ENCODE data around the gene ZDHHC15.
"Not testable (repeated sequence)": the region's sequence is repeated elsewhere in the genome, so short reads cannot be mapped to it uniquely, and the experiment has no call there.

ZDHHC15 gene

DNA sequence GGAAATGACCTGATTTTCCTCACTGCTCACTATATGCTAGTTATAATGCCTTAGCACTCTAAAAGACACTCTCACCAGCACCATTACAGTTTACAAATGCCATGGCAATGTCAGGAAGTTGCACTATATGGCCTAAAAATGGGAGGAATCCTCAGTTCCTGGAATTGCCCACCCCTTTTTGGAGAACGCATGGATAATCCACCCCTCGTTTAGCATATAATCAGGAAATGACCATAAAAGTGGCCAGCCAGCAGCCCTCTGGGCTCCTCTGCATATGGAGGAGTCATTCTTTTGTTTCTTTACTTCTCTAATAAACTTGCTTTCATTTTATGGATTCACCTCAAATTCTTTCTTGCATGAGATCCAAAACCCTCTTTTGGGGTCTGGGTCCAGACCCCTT is 156.0 kb downstream of the ZDHHC15 start:
- no peak overlapping the region for H3K9ac ChIP-seq (ENCODE audit: low read depth, low read length)
- no peaks in the 10 kb centered on the region for H3K27me3 ChIP-seq (ENCODE audit: insufficient read depth, low read length)
- H3K9me3 ChIP-seq (ENCODE audit: insufficient read depth, low read depth, low read length), result peaks cover 7% of the 10 kb centered on the region
- no peak overlapping the region for H3K4me3 ChIP-seq (ENCODE audit: low read length)
- no peaks in the 10 kb centered on the region for H3K4me1 ChIP-seq (ENCODE audit: insufficient read depth, low read length)
- H3K27ac ChIP-seq (ENCODE audit: low read length), result no peak overlapping the region
- H3K36me3 ChIP-seq (ENCODE audit: insufficient read depth, low read depth, low read length), result no peaks in the 10 kb centered on the region

DNA sequence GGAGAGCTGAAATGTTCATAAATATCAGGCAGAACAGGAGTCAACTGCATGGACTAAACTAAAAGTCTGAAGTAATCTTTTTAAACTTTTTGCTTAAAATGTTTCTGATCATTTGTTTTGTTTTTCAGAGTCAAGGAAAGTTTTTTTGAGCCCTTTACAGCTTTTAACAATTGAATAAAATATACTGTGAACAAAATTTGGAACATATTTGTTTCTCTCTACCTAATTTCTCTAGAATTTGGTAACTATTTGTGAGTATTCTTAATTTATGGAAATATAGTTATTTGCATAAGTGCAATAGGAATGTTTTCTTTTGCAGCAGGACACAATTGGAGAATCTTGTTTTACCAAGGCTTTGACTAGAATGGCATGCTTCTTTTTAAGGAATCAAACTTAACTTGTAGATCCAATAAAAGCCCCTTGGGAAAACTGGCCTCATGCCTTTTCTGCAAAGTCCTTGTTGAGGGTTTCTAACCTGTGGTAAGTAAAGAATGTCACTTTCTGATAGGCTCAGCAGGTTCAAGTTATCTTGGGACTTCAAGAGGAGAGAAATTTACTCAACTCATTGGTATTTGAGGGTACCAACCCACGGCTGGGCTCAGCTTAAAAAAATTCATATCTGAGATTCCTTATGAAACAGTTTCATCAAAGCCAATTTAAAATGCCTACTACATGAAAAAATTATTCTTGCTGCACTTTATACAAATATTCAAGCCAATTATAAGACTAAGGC is 157.4 kb downstream of the ZDHHC15 start:
- no peaks in the 10 kb centered on the region for H3K27me3 ChIP-seq (ENCODE audit: insufficient read depth, low read length)
- no peaks in the 10 kb centered on the region for H3K36me3 ChIP-seq (ENCODE audit: insufficient read depth, low read depth, low read length)
- no peaks in the 10 kb centered on the region for H3K4me1 ChIP-seq (ENCODE audit: insufficient read depth, low read length)
- H3K4me3 ChIP-seq (ENCODE audit: low read length), result no peak overlapping the region
- peaks cover 7% of the 10 kb centered on the region for H3K9me3 ChIP-seq (ENCODE audit: insufficient read depth, low read depth, low read length)
- no peak overlapping the region for H3K9ac ChIP-seq (ENCODE audit: low read depth, low read length)
- no peak overlapping the region for H3K27ac ChIP-seq (ENCODE audit: low read length)

DNA sequence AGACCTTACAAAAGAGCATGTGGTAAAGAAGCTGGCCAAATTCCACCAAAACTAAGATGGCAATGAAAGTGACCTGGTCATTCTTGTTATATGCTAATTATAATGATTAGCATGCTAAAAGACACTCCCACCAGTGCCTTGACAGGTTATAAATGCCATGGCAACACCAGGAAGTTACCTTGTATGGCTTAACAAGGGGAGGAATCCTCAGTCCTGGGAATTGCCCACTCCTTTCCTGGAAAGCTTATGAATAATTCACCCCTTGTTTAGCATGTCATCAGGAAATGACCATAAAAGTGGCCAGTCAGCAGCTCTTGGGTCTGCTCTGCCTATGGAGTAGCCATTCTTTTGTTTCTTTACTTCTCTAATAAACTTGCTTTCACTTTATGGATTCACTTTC is 161.0 kb downstream of the ZDHHC15 start:
- Histone ChIP-seq H3K9ac (ENCODE audit: low read depth, low read length) (no peak overlapping the region), H3K36me3 (ENCODE audit: insufficient read depth, low read depth, low read length) (no peaks in the 10 kb centered on the region), H3K4me3 (ENCODE audit: low read length) (no peak overlapping the region), H3K27me3 (ENCODE audit: insufficient read depth, low read length) (no peaks in the 10 kb centered on the region), H3K27ac (ENCODE audit: low read length) (no peak overlapping the region), H3K9me3 (ENCODE audit: insufficient read depth, low read depth, low read length) (peaks cover 7% of the 10 kb centered on the region), H3K4me1 (ENCODE audit: insufficient read depth, low read length) (no peaks in the 10 kb centered on the region)

DNA sequence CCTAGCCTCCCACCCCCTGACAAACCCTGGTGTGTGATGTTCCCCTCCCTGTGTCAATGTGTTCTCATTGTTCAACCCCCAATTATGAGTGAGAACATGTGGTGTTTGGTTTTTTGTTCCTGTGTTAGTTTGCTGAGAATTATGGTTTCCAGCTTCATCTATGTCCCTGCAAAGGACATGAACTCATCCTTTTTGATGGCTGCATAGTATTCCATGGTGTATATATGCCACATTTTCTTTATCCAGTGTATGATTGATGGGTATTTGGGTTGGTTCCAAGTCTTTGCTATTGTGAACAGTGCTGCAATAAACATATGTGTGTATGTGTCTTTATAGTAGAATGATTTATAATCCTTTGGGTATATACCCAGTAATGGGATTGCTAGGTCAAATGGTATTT is 174.2 kb downstream of the ZDHHC15 start:
- not testable (repeated sequence) for H3K27me3 ChIP-seq (ENCODE audit: insufficient read depth, low read length); H3K36me3 ChIP-seq (ENCODE audit: insufficient read depth, low read depth, low read length); H3K27ac ChIP-seq (ENCODE audit: low read length); H3K9me3 ChIP-seq (ENCODE audit: insufficient read depth, low read depth, low read length); H3K9ac ChIP-seq (ENCODE audit: low read depth, low read length); H3K4me1 ChIP-seq (ENCODE audit: insufficient read depth, low read length); H3K4me3 ChIP-seq (ENCODE audit: low read length)

DNA sequence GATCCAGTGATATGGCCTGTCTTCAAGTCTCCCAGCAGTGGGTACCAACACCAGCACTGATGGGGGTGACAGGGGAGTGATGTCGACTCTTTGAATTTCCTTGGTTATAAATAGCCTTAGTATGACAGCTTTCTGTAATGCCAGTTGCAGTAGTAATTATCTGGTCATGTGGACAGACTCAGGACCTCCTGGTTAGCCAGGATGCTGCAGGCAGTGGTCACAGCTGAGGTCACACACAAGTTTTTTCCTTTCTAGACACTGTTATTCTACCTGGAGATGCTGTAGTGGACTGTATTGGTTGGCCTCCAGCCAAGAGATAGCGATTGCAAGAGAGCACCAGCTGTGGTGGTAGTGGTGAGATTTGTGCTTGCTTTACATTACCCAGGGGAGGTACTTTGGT is 185.3 kb downstream of the ZDHHC15 start:
- no peaks in the 10 kb centered on the region for H3K27me3 ChIP-seq (ENCODE audit: insufficient read depth, low read length)
- H3K36me3 ChIP-seq (ENCODE audit: insufficient read depth, low read depth, low read length), result peaks cover 1% of the 10 kb centered on the region; the same call in 1 of the 2 replicates
- H3K4me3 ChIP-seq (ENCODE audit: low read length), result no peak overlapping the region
- no peak overlapping the region for H3K27ac ChIP-seq (ENCODE audit: low read length)
- no peak overlapping the region for H3K9ac ChIP-seq (ENCODE audit: low read depth, low read length)
- H3K9me3 ChIP-seq (ENCODE audit: insufficient read depth, low read depth, low read length), result peaks cover 12% of the 10 kb centered on the region
- no peaks in the 10 kb centered on the region for H3K4me1 ChIP-seq (ENCODE audit: insufficient read depth, low read length)

DNA sequence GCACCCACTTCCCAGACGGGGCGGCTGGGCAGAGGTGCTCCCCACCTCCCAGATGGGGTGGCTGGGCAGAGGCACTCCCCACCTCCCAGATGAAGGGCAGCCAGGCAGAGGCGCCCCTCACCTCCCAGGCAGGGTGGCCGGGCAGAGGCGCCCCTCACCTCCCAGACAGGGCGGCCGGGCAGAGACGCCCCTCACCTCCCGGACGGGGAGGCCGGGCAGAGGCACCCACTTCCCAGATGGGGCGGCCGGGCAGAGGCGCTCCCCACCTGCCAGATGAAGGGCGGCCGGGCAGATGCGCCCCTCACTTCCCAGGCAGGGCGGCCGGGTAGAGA is 187.7 kb downstream of the ZDHHC15 start:
- peaks cover 29% of the 10 kb centered on the region for H3K9me3 ChIP-seq (ENCODE audit: insufficient read depth, low read depth, low read length)
- no peaks in the 10 kb centered on the region for H3K4me1 ChIP-seq (ENCODE audit: insufficient read depth, low read length)
- H3K36me3 ChIP-seq (ENCODE audit: insufficient read depth, low read depth, low read length), result peaks cover 5% of the 10 kb centered on the region; the same call in 1 of the 2 replicates
- no peak overlapping the region for H3K27ac ChIP-seq (ENCODE audit: low read length)
- no peak overlapping the region for H3K4me3 ChIP-seq (ENCODE audit: low read length)
- H3K27me3 ChIP-seq (ENCODE audit: insufficient read depth, low read length), result no peaks in the 10 kb centered on the region
- no peak overlapping the region for H3K9ac ChIP-seq (ENCODE audit: low read depth, low read length)

DNA sequence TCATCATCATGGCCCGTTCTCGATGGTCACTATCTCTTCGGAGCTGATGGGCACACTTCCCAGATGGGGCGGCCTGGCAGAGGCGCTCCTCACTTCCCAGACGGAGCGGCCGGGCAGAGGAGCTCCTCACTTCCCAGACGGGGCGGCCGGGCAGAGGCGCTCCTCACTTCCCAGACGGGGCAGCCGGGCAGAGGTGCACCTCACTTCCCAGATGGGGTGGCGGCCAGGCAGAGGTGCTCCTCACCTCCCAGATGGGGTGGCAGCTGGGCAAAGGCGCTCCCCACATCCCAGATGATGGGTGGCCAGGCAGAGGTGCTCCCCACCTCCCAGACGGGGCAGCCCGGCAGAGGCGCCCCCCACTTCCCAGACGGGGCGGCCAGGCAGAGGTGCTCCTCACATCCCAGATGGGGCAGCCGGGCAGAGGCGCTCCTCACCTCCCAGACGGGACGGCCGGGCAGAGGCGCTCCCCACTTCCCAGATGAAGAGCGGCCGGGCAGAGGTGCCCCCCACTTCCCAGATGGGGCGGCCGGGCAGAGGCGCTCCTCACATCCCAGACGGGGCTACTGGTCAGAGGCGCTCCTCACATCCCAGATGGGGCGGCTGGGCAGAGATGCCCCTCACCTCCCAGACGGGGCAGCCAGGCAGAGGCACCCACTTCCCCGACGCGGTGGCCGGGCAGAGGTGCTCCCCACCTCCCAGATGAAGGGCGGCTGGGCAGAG is 188.3 kb downstream of the ZDHHC15 start:
- not testable (repeated sequence) for H3K27me3 ChIP-seq (ENCODE audit: insufficient read depth, low read length); H3K9ac ChIP-seq (ENCODE audit: low read depth, low read length)

DNA sequence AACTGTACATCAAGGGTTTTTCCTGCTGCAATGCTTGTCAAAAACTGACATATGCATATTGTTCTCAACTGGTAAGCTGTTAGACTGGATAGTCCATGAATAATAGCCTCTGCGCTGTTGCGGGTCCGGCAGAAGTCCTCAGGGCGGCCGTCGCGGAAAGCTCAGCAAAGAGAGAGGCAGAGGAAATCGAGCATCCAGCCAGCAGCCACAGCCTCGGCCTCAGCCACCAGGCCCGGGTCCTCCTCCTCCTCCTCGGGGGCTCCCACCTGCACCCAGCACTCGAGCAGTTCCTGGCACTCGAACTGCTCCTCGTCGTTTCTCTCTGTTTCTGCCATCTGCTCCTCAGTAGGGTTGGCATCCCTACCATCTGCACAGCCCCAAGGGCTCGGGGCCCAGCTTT is 195.2 kb downstream of the ZDHHC15 start:
- no peaks in the 10 kb centered on the region for H3K27me3 ChIP-seq (ENCODE audit: insufficient read depth, low read length)
- H3K4me1 ChIP-seq (ENCODE audit: insufficient read depth, low read length), result no peaks in the 10 kb centered on the region
- H3K9ac ChIP-seq (ENCODE audit: low read depth, low read length), result no peak overlapping the region
- H3K27ac ChIP-seq (ENCODE audit: low read length), result no peak overlapping the region
- peaks cover 11% of the 10 kb centered on the region for H3K36me3 ChIP-seq (ENCODE audit: insufficient read depth, low read depth, low read length)
- no peak overlapping the region for H3K4me3 ChIP-seq (ENCODE audit: low read length)
- H3K9me3 ChIP-seq (ENCODE audit: insufficient read depth, low read depth, low read length), result peaks cover 30% of the 10 kb centered on the region

More for the DNA sequence above, 188.3 kb downstream of the ZDHHC15 start:
- H3K4me3 ChIP-seq (ENCODE audit: low read length); H3K27ac ChIP-seq (ENCODE audit: low read length); H3K36me3 ChIP-seq (ENCODE audit: insufficient read depth, low read depth, low read length); H3K4me1 ChIP-seq (ENCODE audit: insufficient read depth, low read length): not testable (repeated sequence)
- H3K9me3 ChIP-seq (ENCODE audit: insufficient read depth, low read depth, low read length), result peaks cover 33% of the 10 kb centered on the region

Measured in iPS-20b (cell line).